Measurements from ENCODE around the gene COX6B2.

Gene COX6B2

GRCh38 chr19:55383279-55384130 lies 29.0 kb upstream of the COX6B2 start:
- DNase-seq: peak; percentile 62
- ATAC-seq: peak; percentile 12

- DNase-seq: no peak
- ATAC-seq: no peak
Measured at GRCh38 chr19:55382522-55383054, 28.1 kb upstream of the COX6B2 start.

GRCh38 chr19:55382013-55382412 lies 27.5 kb upstream of the COX6B2 start:
- DNase-seq (no peak), ATAC-seq (no peak)

GRCh38 chr19:55379174-55379573 lies 24.7 kb upstream of the COX6B2 start:
- DNase-seq (no peak), ATAC-seq (no peak)

- no peak for ATAC-seq
Measured at GRCh38 chr19:55377356-55378131, 23.0 kb upstream of the COX6B2 start.

GRCh38 chr19:55376241-55376933 lies 21.9 kb upstream of the COX6B2 start, which contains the start of gene TMEM190:
TMEM190 (plus strand) TSS chr19:55376826; CDS start chr19:55376854, 28 bp downstream.
- DNase-seq: no peak
- no peak for ATAC-seq

More at GRCh38 chr19:55377356-55378131, 23.0 kb upstream of the COX6B2 start:
- DNase-seq: no peak

GRCh38 chr19:55373993-55374757 lies 19.7 kb upstream of the COX6B2 start:
- DNase-seq (no peak), ATAC-seq (no peak)

- ATAC-seq (no peak), DNase-seq (no peak)
Measured at GRCh38 chr19:55373306-55373992, 18.9 kb upstream of the COX6B2 start.

GRCh38 chr19:55372316-55373081 lies 18.0 kb upstream of the COX6B2 start:
- ATAC-seq (peak; percentile 69), DNase-seq (peak; percentile 65)

GRCh38 chr19:55370305-55370988 lies 15.9 kb upstream of the COX6B2 start, which contains the start of gene IL11:
IL11 (minus strand) TSS chr19:55370463; CDS start chr19:55370310, 153 bp downstream.
- ATAC-seq (no peak), DNase-seq (no peak)

- ATAC-seq: peak; percentile 44
Measured at GRCh38 chr19:55369653-55370304, 15.3 kb upstream of the COX6B2 start.

GRCh38 chr19:55368701-55369563 lies 14.4 kb upstream of the COX6B2 start:
- peak; percentile 51 for DNase-seq
- no peak for ATAC-seq

More at GRCh38 chr19:55369653-55370304, 15.3 kb upstream of the COX6B2 start:
- peak; percentile 60 for DNase-seq

- DNase-seq (no peak), ATAC-seq (no peak)
Measured at GRCh38 chr19:55368106-55368505, 13.6 kb upstream of the COX6B2 start.

GRCh38 chr19:55366790-55367189 lies 12.3 kb upstream of the COX6B2 start:
- no peak for DNase-seq
- no peak for ATAC-seq

GRCh38 chr19:55365964-55366363 lies 11.4 kb upstream of the COX6B2 start:
- ATAC-seq (no peak), DNase-seq (no peak)

- no peak for DNase-seq
- ATAC-seq: no peak
Measured at GRCh38 chr19:55365245-55365644, 10.7 kb upstream of the COX6B2 start.

GRCh38 chr19:55362990-55363716 lies 8.6 kb upstream of the COX6B2 start, which contains the start of gene GARIN5B:
GARIN5B (minus strand) TSS chr19:55363260; CDS start chr19:55363066, 194 bp downstream.
- no peak for DNase-seq
- no peak for ATAC-seq
